ENCODE results near the gene TOB1.

Gene TOB1

GRCh38 chr17:50836826-50837225 lies 29.3 kb downstream of the TOB1 start (continued):
- TF ChIP-seq ZNF677 (tag by site-specific recombination; IDR thresholded peaks at IDR 0.05) (no peak), GLI4 (tag by site-specific recombination; IDR thresholded peaks at IDR 0.05) (no peak), ZNF169 (tag by site-specific recombination; IDR thresholded peaks at IDR 0.05) (no peak), ZBTB1 (tag by site-specific recombination; IDR thresholded peaks at IDR 0.05) (no peak)
- TF ChIP-seq, protein P1, sequence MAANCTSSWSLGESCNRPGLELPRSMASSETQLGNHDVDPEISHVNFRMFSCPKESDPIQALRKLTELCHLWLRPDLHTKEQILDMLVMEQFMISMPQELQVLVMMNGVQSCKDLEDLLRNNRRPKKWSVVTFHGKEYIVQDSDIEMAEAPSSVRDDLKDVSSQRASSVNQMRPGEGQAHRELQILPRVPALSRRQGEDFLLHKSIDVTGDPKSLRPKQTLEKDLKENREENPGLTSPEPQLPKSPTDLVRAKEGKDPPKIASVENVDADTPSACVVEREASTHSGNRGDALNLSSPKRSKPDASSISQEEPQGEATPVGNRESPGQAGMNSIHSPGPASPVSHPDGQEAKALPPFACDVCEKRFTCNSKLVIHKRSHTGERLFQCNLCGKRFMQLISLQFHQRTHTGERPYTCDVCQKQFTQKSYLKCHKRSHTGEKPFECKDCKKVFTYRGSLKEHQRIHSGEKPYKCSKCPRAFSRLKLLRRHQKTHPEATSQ (tag by site-specific recombination; IDR thresholded peaks at IDR 0.05) = no peak
- TF ChIP-seq, protein P2, sequence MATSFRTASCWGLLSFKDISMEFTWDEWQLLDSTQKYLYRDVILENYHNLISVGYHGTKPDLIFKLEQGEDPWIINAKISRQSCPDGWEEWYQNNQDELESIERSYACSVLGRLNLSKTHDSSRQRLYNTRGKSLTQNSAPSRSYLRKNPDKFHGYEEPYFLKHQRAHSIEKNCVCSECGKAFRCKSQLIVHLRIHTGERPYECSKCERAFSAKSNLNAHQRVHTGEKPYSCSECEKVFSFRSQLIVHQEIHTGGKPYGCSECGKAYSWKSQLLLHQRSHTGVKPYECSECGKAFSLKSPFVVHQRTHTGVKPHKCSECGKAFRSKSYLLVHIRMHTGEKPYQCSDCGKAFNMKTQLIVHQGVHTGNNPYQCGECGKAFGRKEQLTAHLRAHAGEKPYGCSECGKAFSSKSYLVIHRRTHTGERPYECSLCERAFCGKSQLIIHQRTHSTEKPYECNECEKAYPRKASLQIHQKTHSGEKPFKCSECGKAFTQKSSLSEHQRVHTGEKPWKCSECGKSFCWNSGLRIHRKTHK (tag by site-specific recombination; IDR thresholded peaks at IDR 0.05) = no peak

DNA sequence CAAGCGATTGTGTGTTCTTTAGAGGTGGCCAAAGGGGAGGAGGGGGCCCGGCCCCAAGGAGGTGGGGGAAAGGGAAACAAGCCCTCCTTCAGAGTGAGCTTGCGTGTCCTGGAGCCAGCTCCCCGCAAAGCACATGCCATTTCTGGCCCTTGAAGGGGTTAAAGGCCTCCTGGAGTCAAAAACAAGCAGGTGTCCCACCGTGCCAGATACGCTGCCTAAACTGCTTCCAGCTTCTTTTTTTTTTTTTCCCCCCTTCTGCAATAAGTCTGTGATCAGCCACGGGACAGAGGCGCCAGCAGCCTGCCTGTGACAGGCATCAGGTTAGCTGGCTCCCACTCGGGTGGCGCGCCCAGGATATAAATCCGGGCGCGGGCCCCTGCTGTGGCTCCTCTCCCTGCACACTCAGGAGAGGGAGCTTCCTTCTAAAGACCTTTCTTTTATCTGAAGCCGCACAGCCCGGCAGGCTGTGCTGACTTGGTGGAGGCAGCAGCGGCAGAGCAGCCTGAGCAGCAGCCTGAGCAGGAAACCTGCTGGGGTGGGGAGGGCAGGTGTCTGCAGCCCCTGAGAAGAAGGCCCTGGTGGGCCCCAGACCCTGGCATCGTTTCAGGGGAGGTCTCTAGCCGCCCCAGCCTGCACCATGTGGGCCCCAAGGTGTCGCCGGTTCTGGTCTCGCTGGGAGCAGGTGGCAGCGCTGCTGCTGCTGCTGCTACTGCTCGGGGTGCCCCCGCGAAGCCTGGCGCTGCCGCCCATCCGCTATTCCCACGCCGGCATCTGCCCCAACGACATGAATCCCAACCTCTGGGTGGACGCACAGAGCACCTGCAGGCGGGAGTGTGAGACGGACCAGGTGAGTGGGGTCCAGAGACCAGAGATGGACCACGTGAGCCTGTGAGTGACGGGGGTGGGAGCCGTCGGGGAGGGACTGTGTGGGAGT lies 30.6 kb downstream of the TOB1 start, which contains the start of gene WFIKKN2:
Gene WFIKKN2, plus strand, starts transcription at position 286 of the 934 bp plus-strand sequence. Its CDS starts 352 bp downstream, at position 638.
- Histone ChIP-seq H3K27ac (ENCODE audit: extremely low read depth, low read depth, low read length) (no peak within 1 kb of the TSS), H3K4me3 (ENCODE audit: low read depth, low read length) (no peak within 1 kb of the TSS), H3K9me3 (ENCODE audit: control insufficient read depth, insufficient read depth, low read depth, low read length) (no peaks in the 10 kb centered on the region), H3K36me3 (ENCODE audit: control insufficient read depth in 2 of 2, insufficient read depth in 1 of 2, low read length in 2 of 2) (no peaks in the 10 kb centered on the region), H3K4me1 (ENCODE audit: control insufficient read depth, insufficient read depth, low read length) (no peaks in the 10 kb centered on the region)
- POLR2A ChIA-PET = no interaction called here
- no peak for TF ChIP-seq KLF1 (tag by site-specific recombination; IDR thresholded peaks at IDR 0.05)
- peak; percentile 74 for TF ChIP-seq ZIC2 (tag by site-specific recombination; IDR thresholded peaks at IDR 0.05)
- TF ChIP-seq GFI1B (tag by site-specific recombination; IDR thresholded peaks at IDR 0.05) = no peak
- CTCF ChIA-PET = interaction anchor here (0.5 to 1.4 kb wide), 9 partner anchors 16 to 226 kb away, joined by 3 to 6 read pairs (median 3); no protein-coding TSS in a partner anchor

DNA sequence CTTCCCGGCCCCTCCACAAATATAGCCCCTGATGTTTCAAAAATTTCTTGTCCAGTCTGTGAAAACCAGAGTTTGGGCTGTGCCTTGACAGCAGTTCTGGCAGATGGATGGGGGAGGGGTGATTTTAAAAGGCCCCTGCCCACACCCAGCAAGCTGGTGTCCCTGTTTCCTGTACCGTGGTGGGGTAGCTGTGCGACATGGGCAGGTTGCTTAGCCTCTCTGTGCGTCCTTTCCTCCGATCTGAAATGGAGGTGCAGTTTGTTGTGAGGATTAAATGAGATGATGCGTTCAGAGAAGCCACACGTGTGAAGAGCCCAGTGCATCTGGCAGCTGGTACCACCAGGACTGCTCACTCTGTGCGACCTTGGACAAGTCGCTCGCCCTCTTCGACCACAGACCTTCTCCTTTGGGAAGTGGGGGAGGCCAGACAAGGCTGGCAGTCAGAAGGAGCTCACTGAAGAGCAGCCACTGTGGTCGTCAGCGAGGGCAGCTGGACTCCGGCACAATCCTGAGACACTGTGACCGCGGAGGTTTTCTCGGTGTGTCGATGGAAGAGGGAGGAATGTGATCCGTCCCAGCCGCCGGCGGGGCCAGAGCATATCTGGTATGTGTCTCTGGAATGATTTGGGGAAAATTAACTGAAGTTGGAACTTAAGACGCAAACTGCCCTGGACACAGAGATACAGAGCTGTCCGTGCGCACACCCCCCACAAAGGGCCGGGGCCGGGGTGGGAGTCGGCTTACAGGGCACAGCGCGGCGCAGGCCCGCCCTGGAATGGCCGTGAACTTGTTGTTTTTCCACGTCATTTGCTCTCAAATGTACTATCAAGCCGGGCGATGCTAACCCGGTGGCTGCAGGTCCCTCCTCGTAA lies 31.5 kb downstream of the TOB1 start:
- Histone ChIP-seq H3K9me3 (ENCODE audit: control insufficient read depth, insufficient read depth, low read depth, low read length) (no peaks in the 10 kb centered on the region), H3K4me3 (ENCODE audit: low read depth, low read length) (no peak overlapping the region), H3K36me3 (ENCODE audit: control insufficient read depth in 2 of 2, insufficient read depth in 1 of 2, low read length in 2 of 2) (no peaks in the 10 kb centered on the region), H3K4me1 (ENCODE audit: control insufficient read depth, insufficient read depth, low read length) (no peaks in the 10 kb centered on the region), H3K27ac (ENCODE audit: extremely low read depth, low read depth, low read length) (no peak overlapping the region)
- ChIA-PET CTCF (interaction anchor here (0.6 to 2.3 kb wide), 9 partner anchors 8 to 115 kb away, joined by 3 to 7 read pairs (median 4); no protein-coding TSS in a partner anchor), POLR2A (interaction anchor here (1.1 kb wide), 1 partner anchor 31 kb away, joined by 3 read pairs; the partner anchor contains the start of gene TOB1)
- TF ChIP-seq ZNF660 (tag by site-specific recombination; IDR thresholded peaks at IDR 0.05) = no peak
- no peak for TF ChIP-seq ZNF600 (tag by site-specific recombination; IDR thresholded peaks at IDR 0.05)
- TF ChIP-seq ZNF664 (tag by site-specific recombination; IDR thresholded peaks at IDR 0.05) = peak; percentile 93

All from HEK293 (cell line).